ENCODE results near the gene ILF3. TPM values are rescaled to one million over a fixed set of nuclear protein-coding genes. Genes with fewer than 3 reads are reported as not detected.

ILF3 gene
- total RNA-seq, 1 donor from 2014 or later: 160 TPM

DNA sequence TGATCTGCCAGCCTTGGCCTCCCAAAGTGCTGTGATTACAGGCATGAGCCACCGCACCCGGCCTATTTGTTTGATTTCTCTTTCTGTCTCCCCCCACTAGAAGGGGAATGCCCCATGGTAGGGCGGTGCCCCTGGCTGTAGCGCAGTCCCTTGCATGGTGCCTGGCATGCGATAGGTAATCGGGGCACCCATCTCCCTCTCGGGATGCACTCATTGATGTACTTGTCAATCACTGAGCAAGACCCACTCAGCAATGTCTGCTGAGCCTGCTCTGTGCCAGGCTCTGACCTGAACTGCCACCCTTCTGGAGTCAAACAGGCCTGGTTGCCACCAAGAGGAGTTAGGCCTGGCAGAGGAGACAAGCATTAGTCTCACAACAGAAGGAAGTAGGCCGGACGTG is 83.6 kb downstream of the ILF3 start:
- peak; percentile 12 for ATAC-seq

DNA sequence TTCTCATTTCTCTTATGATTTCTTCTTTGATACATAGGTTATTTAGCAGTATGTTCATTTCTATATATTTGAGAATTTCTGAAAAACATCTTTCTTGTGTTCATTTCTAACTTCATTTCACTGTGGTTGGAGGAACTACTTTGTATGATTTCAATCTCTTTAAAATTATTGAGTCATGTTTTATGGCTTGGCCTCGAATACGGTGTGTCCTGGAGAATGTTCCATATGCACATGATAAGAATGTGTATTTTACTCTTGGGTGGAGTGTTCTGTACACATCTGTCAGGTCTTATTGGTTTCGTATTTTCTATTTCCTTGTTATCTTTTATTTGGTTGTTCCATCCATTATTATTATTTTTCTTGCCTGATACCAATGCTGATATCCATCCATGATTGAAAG is 86.7 kb downstream of the ILF3 start:
- no peak for ATAC-seq

Other genes starting within 250 kb of the ILF3 start
- 0.92 TPM for gene PDE4A, start 233.8 kb upstream of the ILF3 start, total RNA-seq
- gene KEAP1, start 151.0 kb upstream of the ILF3 start, total RNA-seq: 60.6 TPM
- gene S1PR5, start 136.9 kb upstream of the ILF3 start, total RNA-seq: 7.9 TPM
- 42.2 TPM for gene ATG4D, start 110.4 kb upstream of the ILF3 start, total RNA-seq
- 22.5 TPM for gene KRI1, start 88.3 kb upstream of the ILF3 start, total RNA-seq
- 8.4 TPM for gene CDKN2D, start 85.4 kb upstream of the ILF3 start, total RNA-seq
- 61.5 TPM for gene AP1M2, start 67.0 kb upstream of the ILF3 start, total RNA-seq
- gene SLC44A2, start 28.8 kb upstream of the ILF3 start, total RNA-seq: 109 TPM
- 30.5 TPM for gene QTRT1, start 47.1 kb downstream of the ILF3 start, total RNA-seq
- gene DNM2, start 63.7 kb downstream of the ILF3 start, total RNA-seq: 79.8 TPM
- 16.4 TPM for gene TMED1, start 181.9 kb downstream of the ILF3 start, total RNA-seq
- not detected for gene C19orf38, start 194.1 kb downstream of the ILF3 start, total RNA-seq
- 40.3 TPM for gene CARM1, start 217.2 kb downstream of the ILF3 start, total RNA-seq

Data from esophagus mucosa (tissue), 1 donor.